Upper lobe of right lung (tissue), 1 donor: ENCODE measurements around the gene PEX11A. TPM values are rescaled to one million over a fixed set of nuclear protein-coding genes. Genes with fewer than 3 reads are reported as not detected.

ENCODE experiments used
- ATAC-seq: fragments of 200-7000 bp; cut with Tn5 transposase; one replicate; pipeline ENCODE4 v1.9.1; 2020; ENCODE audit warnings: mild to moderate bottlenecking, moderate library complexity
- DNase-seq: peaks from one replicate; pipeline ENCODE4 v3.0.0-alpha.2; 2020
- H3K27ac ChIP-seq: fragments of 200-600 bp; one replicate; pipeline ENCODE4 v1.8.0; 2022
- H3K27me3 ChIP-seq: fragments of 200-600 bp; one replicate; pipeline ENCODE4 v1.8.0; 2022; ENCODE audit warnings: mild to moderate bottlenecking
- H3K36me3 ChIP-seq: fragments of 200-600 bp; one replicate; pipeline ENCODE4 v1.8.0; 2022
- H3K4me1 ChIP-seq: fragments of 200-600 bp; one replicate; pipeline ENCODE4 v1.8.0; 2022
- H3K4me3 ChIP-seq: fragments of 200-600 bp; one replicate; pipeline ENCODE4 v1.8.0; 2022; ENCODE audit warnings: mild to moderate bottlenecking
- H3K9me3 ChIP-seq: fragments of 200-600 bp; one replicate; pipeline ENCODE4 v1.8.0; 2022
- CTCF ChIP-seq: fragments of 200-600 bp; IDR thresholded peaks from one replicate; pipeline ENCODE4 v1.8.0; 2022; ENCODE audit warnings: antibody characterized with exemption
- intact Hi-C: fragments of 100-400 bp; cut with DNase I; formaldehyde crosslinking; loops from one replicate; pipeline ENCODE4 v1.11.0; 2022
- total RNA-seq: library from RNA; stranded (reverse); fragmentation: NEBNext Ultra II Directional; extraction: Animal tissue kit (Norgen Biotek cat#: 25700); gene quantifications from one replicate; pipeline ENCODE4 v1.2.1, GENCODE V29; 2021
- donor health status: DM: no; HTN: yes; CAD: no; lungs with severe emphysema.

Gene PEX11A
- total RNA-seq, 1 donor from 2014 or later = 9.1 TPM

GRCh38 chr15:89648106-89649012 is 42.2 kb downstream of the PEX11A start:
- no peak overlapping the region for H3K4me3 ChIP-seq
- no peak overlapping the region for H3K27ac ChIP-seq
- intact Hi-C loops = no loop called here
- no peak for DNase-seq
- H3K4me1 ChIP-seq = no peaks in the 10 kb centered on the region
- no peaks in the 10 kb centered on the region for H3K36me3 ChIP-seq
- no peak for ATAC-seq
- H3K9me3 ChIP-seq = no peaks in the 10 kb centered on the region
- no peak for TF ChIP-seq CTCF
- peaks cover 4% of the 10 kb centered on the region for H3K27me3 ChIP-seq

GRCh38 chr15:89647191-89647851 is 43.2 kb downstream of the PEX11A start:
- intact Hi-C loops = no loop called here
- Histone ChIP-seq H3K9me3 (no peaks in the 10 kb centered on the region), H3K27ac (no peak overlapping the region), H3K27me3 (no peaks in the 10 kb centered on the region), H3K4me1 (no peaks in the 10 kb centered on the region), H3K4me3 (no peak overlapping the region), H3K36me3 (no peaks in the 10 kb centered on the region)
- peak; percentile 86 for ATAC-seq
- peak; percentile 85 for TF ChIP-seq CTCF
- peak; percentile 90 for DNase-seq

- Histone ChIP-seq H3K27ac (no peak overlapping the region), H3K36me3 (no peaks in the 10 kb centered on the region), H3K27me3 (no peaks in the 10 kb centered on the region), H3K4me1 (no peaks in the 10 kb centered on the region), H3K9me3 (no peaks in the 10 kb centered on the region), H3K4me3 (no peak overlapping the region)
- no peak for TF ChIP-seq CTCF
- no peak for ATAC-seq
- no peak for DNase-seq
- intact Hi-C loops = no loop called here
Observed at GRCh38 chr15:89646416-89647141, 44.0 kb downstream of the PEX11A start.

- no peaks in the 10 kb centered on the region for H3K36me3 ChIP-seq
- no peaks in the 10 kb centered on the region for H3K27me3 ChIP-seq
- TF ChIP-seq CTCF = no peak
- H3K4me1 ChIP-seq = no peaks in the 10 kb centered on the region
- DNase-seq (no peak), ATAC-seq (no peak)
- H3K27ac ChIP-seq = no peak overlapping the region
- no peaks in the 10 kb centered on the region for H3K9me3 ChIP-seq
- no peak overlapping the region for H3K4me3 ChIP-seq
- intact Hi-C loops = no loop called here
Observed at GRCh38 chr15:89645680-89646079, 44.9 kb downstream of the PEX11A start.

GRCh38 chr15:89642106-89642505 is 48.4 kb downstream of the PEX11A start:
- no peak for ATAC-seq
- no peak overlapping the region for H3K4me3 ChIP-seq
- H3K27ac ChIP-seq = no peak overlapping the region
- H3K36me3 ChIP-seq = no peaks in the 10 kb centered on the region
- intact Hi-C loops = no loop called here
- no peak for TF ChIP-seq CTCF
- H3K27me3 ChIP-seq = no peaks in the 10 kb centered on the region
- no peak for DNase-seq
- H3K9me3 ChIP-seq = no peaks in the 10 kb centered on the region
- no peaks in the 10 kb centered on the region for H3K4me1 ChIP-seq
